ENCODE results near the gene CCHCR1.
"Not testable (repeated sequence)": the region's sequence is repeated elsewhere in the genome, so short reads cannot be mapped to it uniquely, and the experiment has no call there.

The CCHCR1 gene

GRCh38 chr6:31183287-31183686 is 25.7 kb upstream of the CCHCR1 start:
- DNase-seq = not testable (repeated sequence)

- DNase-seq = peak; percentile 47
These were observed 22.9 kb upstream of the CCHCR1 start for GRCh38 chr6:31180500-31180899.

- DNase-seq = no peak
These were observed 22.3 kb upstream of the CCHCR1 start for GRCh38 chr6:31179896-31180295.

GRCh38 chr6:31179042-31179386 is 21.4 kb upstream of the CCHCR1 start:
- no peak for DNase-seq

- no peak for DNase-seq
These were observed 20.8 kb upstream of the CCHCR1 start for GRCh38 chr6:31178143-31179041.

GRCh38 chr6:31175971-31176370 is 18.4 kb upstream of the CCHCR1 start:
- no peak for DNase-seq

- DNase-seq = no peak
These were observed 16.8 kb upstream of the CCHCR1 start for GRCh38 chr6:31174378-31174777.

- no peak for DNase-seq
These were observed 15.8 kb upstream of the CCHCR1 start for GRCh38 chr6:31173406-31173805.

GRCh38 chr6:31172973-31173384 is 15.4 kb upstream of the CCHCR1 start:
- DNase-seq = no peak

- no peak for DNase-seq
These were observed 14.6 kb upstream of the CCHCR1 start for GRCh38 chr6:31171931-31172905.

GRCh38 chr6:31170987-31171671 is 13.5 kb upstream of the CCHCR1 start:
- DNase-seq = no peak

GRCh38 chr6:31170600-31170881 is 12.9 kb upstream of the CCHCR1 start, which contains the start of gene POU5F1:
Gene POU5F1 (minus strand): TSS chr6:31170682. CDS start chr6:31170620, 62 bp downstream.
- DNase-seq = no peak

- DNase-seq = not testable (repeated sequence)
These were observed 12.4 kb upstream of the CCHCR1 start for GRCh38 chr6:31169858-31170599.

GRCh38 chr6:31169123-31169857 is 11.7 kb upstream of the CCHCR1 start:
- no peak for DNase-seq

GRCh38 chr6:31168606-31169005 is 11.0 kb upstream of the CCHCR1 start:
- DNase-seq = no peak

GRCh38 chr6:31165986-31166385 is 8.4 kb upstream of the CCHCR1 start:
- DNase-seq = no peak

- DNase-seq = not testable (repeated sequence)
These were observed 7.6 kb upstream of the CCHCR1 start for GRCh38 chr6:31165064-31165832.

GRCh38 chr6:31164475-31165063 is 7.0 kb upstream of the CCHCR1 start:
- DNase-seq = not testable (repeated sequence)

- DNase-seq = no peak
These were observed 6.3 kb upstream of the CCHCR1 start for GRCh38 chr6:31163922-31164321.

- no peak for DNase-seq
These were observed 5.0 kb upstream of the CCHCR1 start for GRCh38 chr6:31162463-31163165.
